Cardiac septum (tissue), 1 donor: ENCODE data around the gene PRM3. TPM values are rescaled to one million over a fixed set of nuclear protein-coding genes. Genes with fewer than 3 reads are reported as not detected.

Source experiments
- DNase-seq: peaks from one replicate; pipeline ENCODE4 v3.0.0-alpha.2; 2020; ENCODE audit warnings: low spot score
- intact Hi-C: fragments of 100-400 bp; cut with DNase I; formaldehyde crosslinking; loops from one replicate; pipeline ENCODE4 v1.14.0; 2022
- total RNA-seq: library from RNA; stranded (reverse); fragmentation: NEBNext Ultra II Directional; extraction: Animal tissue kit (Norgen Biotek cat#: 25700); gene quantifications from one replicate; pipeline ENCODE4 v1.2.1, GENCODE V29; 2021
- donor health status: DM: no; HTN: no; CAD: no.

The PRM3 gene
- total RNA-seq, 1 donor from 2014 or later: not detected

GRCh38 chr16:11264155-11264832 lies 9.1 kb downstream of the PRM3 start:
- intact Hi-C loops: no loop called here
- no peak for DNase-seq

GRCh38 chr16:11263737-11264136 lies 9.7 kb downstream of the PRM3 start:
- intact Hi-C loops: no loop called here

GRCh38 chr16:11262915-11263314 lies 10.5 kb downstream of the PRM3 start:
- no peak for DNase-seq
- intact Hi-C loops: no loop called here

More at GRCh38 chr16:11263737-11264136, 9.7 kb downstream of the PRM3 start:
- DNase-seq: no peak

- intact Hi-C loops: no loop called here
- DNase-seq: no peak
These were observed 12.8 kb downstream of the PRM3 start for GRCh38 chr16:11260596-11260966.

- DNase-seq: no peak
- intact Hi-C loops: loop anchor here (5.0 to 10.0 kb wide), 4 partner anchors 37 to 228 kb away; partner anchors contain the start of gene RMI2
These were observed 13.5 kb downstream of the PRM3 start for GRCh38 chr16:11259655-11260595.

- peak; percentile 79 for DNase-seq
- intact Hi-C loops: loop anchor here (5.0 to 10.0 kb wide), 4 partner anchors 38 to 227 kb away; partner anchors contain the start of gene RMI2
These were observed 14.6 kb downstream of the PRM3 start for GRCh38 chr16:11258553-11259492.

- intact Hi-C loops: loop anchor here (2.0 to 10.0 kb wide), 5 partner anchors 40 to 225 kb away; partner anchors contain the start of gene RMI2
- DNase-seq: peak; percentile 88
These were observed 16.1 kb downstream of the PRM3 start for GRCh38 chr16:11257131-11257938.

GRCh38 chr16:11256661-11257130 lies 16.7 kb downstream of the PRM3 start:
- peak; percentile 83 for DNase-seq
- intact Hi-C loops: loop anchor here (1.0 to 10.0 kb wide), 6 partner anchors 41 to 285 kb away; partner anchors contain the start of gene RMI2

- intact Hi-C loops: loop anchor here (1.0 to 10.0 kb wide), 7 partner anchors 41 to 285 kb away; partner anchors contain the start of gene RMI2
These were observed 17.4 kb downstream of the PRM3 start, which contains the start of gene SOCS1 for GRCh38 chr16:11255737-11256660. TSS of gene SOCS1 (minus strand) at chr16:11256204. CDS start at chr16:11255478, 726 bp downstream.

GRCh38 chr16:11254913-11255736 lies 18.3 kb downstream of the PRM3 start:
- no peak for DNase-seq
- intact Hi-C loops: loop anchor here (2.0 to 10.0 kb wide), 5 partner anchors 42 to 223 kb away; partner anchors contain the start of gene RMI2

More at GRCh38 chr16:11255737-11256660, 17.4 kb downstream of the PRM3 start, which contains the start of gene SOCS1:
- peak; percentile 96 for DNase-seq

- intact Hi-C loops: loop anchor here (2.0 to 10.0 kb wide), 2 partner anchors 119 to 151 kb away; no protein-coding TSS in a partner anchor
- no peak for DNase-seq
These were observed 19.2 kb downstream of the PRM3 start for GRCh38 chr16:11253995-11254912.

GRCh38 chr16:11253009-11253994 lies 20.1 kb downstream of the PRM3 start:
- DNase-seq: no peak
- intact Hi-C loops: loop anchor here (10.0 kb wide), 1 partner anchor 119 kb away; no protein-coding TSS in a partner anchor

GRCh38 chr16:11252482-11252931 lies 20.9 kb downstream of the PRM3 start:
- intact Hi-C loops: loop anchor here (10.0 kb wide), 1 partner anchor 118 kb away; no protein-coding TSS in a partner anchor
- no peak for DNase-seq
